Measurements from ENCODE around the gene ADRA2C. TPM values are rescaled to one million over a fixed set of nuclear protein-coding genes. Genes with fewer than 3 reads are reported as not detected.
A peak's percentile ranks its signal among the peaks of the same experiment; 100 is the strongest.

ADRA2C gene
- total and polyA plus RNA-seq, 2 of the 13 experiments (the other 11 are each of a cell fraction or from before 2014, with no cell fraction given), result 15.4 to 69.7 TPM

DNA sequence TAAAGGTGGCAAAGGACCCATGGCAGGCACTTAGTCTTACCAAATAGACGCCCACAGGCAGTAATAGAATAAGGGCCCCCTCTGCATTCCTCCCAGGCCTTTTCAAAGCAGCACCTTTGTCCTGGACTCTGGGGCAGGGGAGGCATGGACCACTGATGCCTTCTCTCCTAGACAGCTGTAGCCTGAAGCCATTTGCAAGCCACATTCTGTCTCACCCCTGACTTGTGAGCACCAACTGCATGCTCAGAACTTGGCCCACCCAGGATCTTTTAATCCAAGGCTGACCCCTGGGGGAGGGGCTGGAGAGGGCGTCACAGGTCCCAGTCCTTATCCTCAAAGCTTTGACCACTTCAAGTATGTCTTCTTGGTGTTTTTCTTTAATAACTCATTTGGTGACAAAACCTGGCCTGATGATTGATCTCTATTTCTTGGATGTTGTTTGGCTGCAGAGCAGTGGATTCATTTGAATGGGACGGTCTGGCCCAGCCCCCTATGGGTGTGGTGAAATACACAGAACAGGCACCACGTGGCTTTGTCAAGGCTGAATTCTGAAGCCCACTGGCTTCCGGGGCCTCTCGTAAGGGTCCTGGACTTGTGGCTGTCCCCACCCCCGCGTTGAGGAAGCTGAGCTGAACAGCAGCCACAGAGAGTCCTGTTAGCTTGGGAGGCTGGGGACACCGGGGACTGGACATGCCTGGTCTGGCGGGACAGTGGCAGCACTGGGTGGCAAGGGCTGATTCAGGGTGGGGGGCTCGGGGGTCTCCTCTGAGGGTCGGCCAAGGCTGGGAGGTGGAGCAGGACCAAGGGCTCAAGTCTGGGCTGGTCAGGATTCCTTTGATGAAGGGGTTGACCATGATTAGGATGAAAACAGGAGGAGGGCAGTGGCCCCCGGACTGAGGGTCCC is 36.6 kb downstream of the ADRA2C start (continued):
- TF ChIP-seq CENPT (CRISPR knock-in tag; IDR thresholded peaks at IDR 0.05; ENCODE audit: low read depth) (0 out of 2 replicates have a peak, but pooled peaks have one; percentile 22), TCF7 (IDR thresholded peaks at IDR 0.05; ENCODE audit: low read depth) (peak; percentile 41; the same call in 1 of the 2 replicates), ZSCAN31 (CRISPR knock-in tag; IDR thresholded peaks at IDR 0.05; ENCODE audit: low read depth) (no peak), KDM2A (CRISPR knock-in tag; IDR thresholded peaks at IDR 0.05; ENCODE audit: borderline replicate concordance, low read depth) (peak; percentile 8; the same call in 1 of the 2 replicates), GATAD2A (CRISPR knock-in tag; IDR thresholded peaks at IDR 0.05) (peak; percentile 70), SP5 (CRISPR knock-in tag; IDR thresholded peaks at IDR 0.05; ENCODE audit: borderline replicate concordance, low read depth) (0 out of 2 replicates have a peak, but pooled peaks have one; percentile 20), BCL6 (CRISPR knock-in tag; IDR thresholded peaks at IDR 0.05) (peak; percentile 32; the same call in 1 of the 2 replicates), NR2F6 (IDR thresholded peaks at IDR 0.05) (no peak), NR2F6 (CRISPR knock-in tag; IDR thresholded peaks at IDR 0.05) (peak; percentile 33; the same call in 1 of the 2 replicates), RFX1 (IDR thresholded peaks at IDR 0.05) (no peak), NRL (CRISPR knock-in tag; IDR thresholded peaks at IDR 0.05; ENCODE audit: borderline replicate concordance) (peak; percentile 51; the same call in 1 of the 2 replicates), TCF12 (IDR thresholded peaks at IDR 0.05) (no peak), TCF12 (CRISPR knock-in tag; IDR thresholded peaks at IDR 0.05) (0 out of 2 replicates have a peak, but pooled peaks have one; percentile 22), TEAD2 (CRISPR knock-in tag; IDR thresholded peaks at IDR 0.05) (no peak), SOX13 (IDR thresholded peaks at IDR 0.05) (no peak), SOX13 (CRISPR knock-in tag; conservative IDR thresholded peaks at IDR 0.05 in 1 of 2, IDR thresholded peaks at IDR 0.05 in 1 of 2) (peak in 1 of 2 experiments; percentile 26; a peak in 2 of 4 replicates), ZBTB7A (CRISPR knock-in tag; IDR thresholded peaks at IDR 0.05) (peak; percentile 68; the same call in 1 of the 2 replicates), CEBPG (CRISPR knock-in tag; IDR thresholded peaks at IDR 0.05) (0 out of 2 replicates have a peak, but pooled peaks have one; percentile 47), AGO2 (optimal IDR thresholded peaks at IDR 0.05; ENCODE audit: low read depth, low read length) (peak; percentile 34)
- TF ChIP-seq, protein P1, sequence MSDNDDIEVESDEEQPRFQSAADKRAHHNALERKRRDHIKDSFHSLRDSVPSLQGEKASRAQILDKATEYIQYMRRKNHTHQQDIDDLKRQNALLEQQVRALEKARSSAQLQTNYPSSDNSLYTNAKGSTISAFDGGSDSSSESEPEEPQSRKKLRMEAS (IDR thresholded peaks at IDR 0.05), result peak; percentile 55; the same call in 1 of the 2 replicates
- TF ChIP-seq, protein P2, sequence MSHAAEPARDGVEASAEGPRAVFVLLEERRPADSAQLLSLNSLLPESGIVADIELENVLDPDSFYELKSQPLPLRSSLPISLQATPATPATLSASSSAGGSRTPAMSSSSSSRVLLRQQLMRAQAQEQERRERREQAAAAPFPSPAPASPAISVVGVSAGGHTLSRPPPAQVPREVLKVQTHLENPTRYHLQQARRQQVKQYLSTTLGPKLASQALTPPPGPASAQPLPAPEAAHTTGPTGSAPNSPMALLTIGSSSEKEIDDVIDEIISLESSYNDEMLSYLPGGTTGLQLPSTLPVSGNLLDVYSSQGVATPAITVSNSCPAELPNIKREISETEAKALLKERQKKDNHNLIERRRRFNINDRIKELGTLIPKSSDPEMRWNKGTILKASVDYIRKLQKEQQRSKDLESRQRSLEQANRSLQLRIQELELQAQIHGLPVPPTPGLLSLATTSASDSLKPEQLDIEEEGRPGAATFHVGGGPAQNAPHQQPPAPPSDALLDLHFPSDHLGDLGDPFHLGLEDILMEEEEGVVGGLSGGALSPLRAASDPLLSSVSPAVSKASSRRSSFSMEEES (CRISPR knock-in tag; IDR thresholded peaks at IDR 0.05), result 0 out of 2 replicates have a peak, but pooled peaks have one; percentile 53
- TF ChIP-seq, protein P3, sequence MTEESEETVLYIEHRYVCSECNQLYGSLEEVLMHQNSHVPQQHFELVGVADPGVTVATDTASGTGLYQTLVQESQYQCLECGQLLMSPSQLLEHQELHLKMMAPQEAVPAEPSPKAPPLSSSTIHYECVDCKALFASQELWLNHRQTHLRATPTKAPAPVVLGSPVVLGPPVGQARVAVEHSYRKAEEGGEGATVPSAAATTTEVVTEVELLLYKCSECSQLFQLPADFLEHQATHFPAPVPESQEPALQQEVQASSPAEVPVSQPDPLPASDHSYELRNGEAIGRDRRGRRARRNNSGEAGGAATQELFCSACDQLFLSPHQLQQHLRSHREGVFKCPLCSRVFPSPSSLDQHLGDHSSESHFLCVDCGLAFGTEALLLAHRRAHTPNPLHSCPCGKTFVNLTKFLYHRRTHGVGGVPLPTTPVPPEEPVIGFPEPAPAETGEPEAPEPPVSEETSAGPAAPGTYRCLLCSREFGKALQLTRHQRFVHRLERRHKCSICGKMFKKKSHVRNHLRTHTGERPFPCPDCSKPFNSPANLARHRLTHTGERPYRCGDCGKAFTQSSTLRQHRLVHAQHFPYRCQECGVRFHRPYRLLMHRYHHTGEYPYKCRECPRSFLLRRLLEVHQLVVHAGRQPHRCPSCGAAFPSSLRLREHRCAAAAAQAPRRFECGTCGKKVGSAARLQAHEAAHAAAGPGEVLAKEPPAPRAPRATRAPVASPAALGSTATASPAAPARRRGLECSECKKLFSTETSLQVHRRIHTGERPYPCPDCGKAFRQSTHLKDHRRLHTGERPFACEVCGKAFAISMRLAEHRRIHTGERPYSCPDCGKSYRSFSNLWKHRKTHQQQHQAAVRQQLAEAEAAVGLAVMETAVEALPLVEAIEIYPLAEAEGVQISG (CRISPR knock-in tag; IDR thresholded peaks at IDR 0.05), result peak; percentile 36
- TF ChIP-seq, protein P4, sequence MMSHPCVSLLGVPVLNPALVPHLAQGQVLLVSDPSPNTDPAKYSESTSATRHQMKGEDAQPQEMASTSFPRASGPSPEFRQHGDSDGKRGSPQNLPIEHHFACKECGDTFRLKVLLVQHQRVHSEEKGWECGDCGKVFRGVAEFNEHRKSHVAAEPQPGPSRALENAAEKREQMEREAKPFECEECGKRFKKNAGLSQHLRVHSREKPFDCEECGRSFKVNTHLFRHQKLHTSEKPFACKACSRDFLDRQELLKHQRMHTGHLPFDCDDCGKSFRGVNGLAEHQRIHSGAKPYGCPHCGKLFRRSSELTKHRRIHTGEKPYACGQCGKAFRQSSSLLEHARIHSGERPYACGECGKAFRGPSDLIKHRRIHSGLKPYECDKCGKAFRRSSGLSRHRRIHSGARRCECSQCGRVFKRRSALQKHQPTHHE (CRISPR knock-in tag; IDR thresholded peaks at IDR 0.05; ENCODE audit: borderline replicate concordance), result no peak
- TF ChIP-seq, protein P5, sequence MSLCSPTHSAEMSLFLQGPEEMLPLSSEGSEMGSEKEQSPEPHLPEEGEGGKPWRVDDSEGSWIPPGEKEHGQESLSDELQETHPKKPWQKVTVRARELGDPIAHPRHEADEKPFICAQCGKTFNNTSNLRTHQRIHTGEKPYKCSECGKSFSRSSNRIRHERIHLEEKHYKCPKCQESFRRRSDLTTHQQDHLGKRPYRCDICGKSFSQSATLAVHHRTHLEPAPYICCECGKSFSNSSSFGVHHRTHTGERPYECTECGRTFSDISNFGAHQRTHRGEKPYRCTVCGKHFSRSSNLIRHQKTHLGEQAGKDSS (CRISPR knock-in tag; IDR thresholded peaks at IDR 0.05; ENCODE audit: borderline replicate concordance, low read depth), result no peak

All from HepG2 (cell line).